ENCODE measurements around the gene TXNDC11.
A peak's percentile ranks its signal among the peaks of the same experiment; 100 is the strongest.

Gene TXNDC11

DNA sequence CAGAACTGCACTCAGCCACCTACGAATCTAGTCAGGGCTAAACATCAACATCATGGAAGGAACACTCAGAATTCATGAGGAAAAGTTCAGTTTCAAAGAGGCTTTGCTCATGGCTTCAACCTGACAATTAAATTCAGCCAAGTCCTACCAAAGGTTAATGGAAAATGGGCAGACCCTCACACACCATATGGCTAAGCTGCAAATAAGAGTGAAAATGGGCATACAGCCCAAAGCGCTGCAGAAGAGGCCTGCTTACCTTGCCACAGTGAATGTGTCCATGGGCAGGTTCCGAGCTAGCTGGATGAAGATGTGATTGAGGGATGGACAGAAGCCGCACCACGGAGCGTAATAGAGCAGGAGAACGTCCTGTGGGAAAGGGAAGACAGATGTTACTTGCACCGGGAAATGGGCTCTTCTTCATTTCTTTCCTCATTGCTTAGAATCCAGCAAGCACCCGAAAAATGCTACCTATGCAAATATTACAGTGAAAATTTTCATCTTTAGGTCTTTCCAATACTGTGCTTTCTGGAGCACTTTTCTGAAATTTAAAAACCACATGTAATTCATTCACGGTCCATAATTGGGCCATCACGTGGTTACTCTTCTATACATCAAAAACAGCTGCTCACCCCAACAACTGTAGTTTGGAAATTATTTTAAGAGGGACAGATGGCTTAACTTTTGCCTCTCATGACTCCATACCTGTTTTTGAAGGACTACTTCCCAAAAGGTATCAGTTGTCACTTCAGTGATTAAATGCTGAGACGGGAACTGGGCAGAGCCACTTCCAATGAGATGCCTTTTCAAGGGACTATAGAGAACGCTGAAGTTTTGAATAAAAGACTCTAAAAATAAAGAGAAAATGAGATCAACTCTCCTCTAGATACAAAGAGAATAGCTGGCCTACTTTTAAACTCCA is 54.8 kb downstream of the TXNDC11 start:
- DNase-seq, result no peak

DNA sequence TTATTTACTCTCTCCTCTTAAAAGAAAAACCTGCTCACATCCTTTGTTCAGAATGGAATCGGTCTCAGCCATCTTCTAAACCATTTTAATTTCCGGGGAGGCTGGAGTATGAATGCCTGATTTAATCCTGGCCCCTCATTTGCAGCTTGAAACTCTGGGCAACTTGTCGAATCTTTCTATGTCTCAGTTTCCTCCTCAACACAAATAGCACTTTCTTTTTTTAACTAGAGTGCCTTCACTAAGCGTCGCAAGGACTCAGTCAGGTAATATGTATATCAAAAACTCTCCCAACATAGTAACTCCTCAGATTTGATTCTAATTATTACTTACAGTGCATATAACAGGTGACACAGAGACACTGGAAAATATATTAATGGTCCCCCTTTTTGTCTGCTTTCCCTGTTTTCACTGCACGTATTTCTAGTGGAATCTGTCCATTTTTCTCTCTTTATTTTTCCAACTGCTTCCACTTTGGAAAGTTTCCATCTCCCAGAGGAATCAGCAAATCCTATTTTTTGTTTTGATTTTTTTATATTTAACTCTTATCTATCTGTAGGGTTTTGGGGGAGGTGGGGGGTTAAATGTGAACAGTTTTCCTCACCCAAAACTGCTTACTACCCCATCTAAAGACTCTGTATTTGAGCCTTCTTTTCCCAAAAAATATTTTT is 55.8 kb downstream of the TXNDC11 start:
- DNase-seq, result no peak

DNA sequence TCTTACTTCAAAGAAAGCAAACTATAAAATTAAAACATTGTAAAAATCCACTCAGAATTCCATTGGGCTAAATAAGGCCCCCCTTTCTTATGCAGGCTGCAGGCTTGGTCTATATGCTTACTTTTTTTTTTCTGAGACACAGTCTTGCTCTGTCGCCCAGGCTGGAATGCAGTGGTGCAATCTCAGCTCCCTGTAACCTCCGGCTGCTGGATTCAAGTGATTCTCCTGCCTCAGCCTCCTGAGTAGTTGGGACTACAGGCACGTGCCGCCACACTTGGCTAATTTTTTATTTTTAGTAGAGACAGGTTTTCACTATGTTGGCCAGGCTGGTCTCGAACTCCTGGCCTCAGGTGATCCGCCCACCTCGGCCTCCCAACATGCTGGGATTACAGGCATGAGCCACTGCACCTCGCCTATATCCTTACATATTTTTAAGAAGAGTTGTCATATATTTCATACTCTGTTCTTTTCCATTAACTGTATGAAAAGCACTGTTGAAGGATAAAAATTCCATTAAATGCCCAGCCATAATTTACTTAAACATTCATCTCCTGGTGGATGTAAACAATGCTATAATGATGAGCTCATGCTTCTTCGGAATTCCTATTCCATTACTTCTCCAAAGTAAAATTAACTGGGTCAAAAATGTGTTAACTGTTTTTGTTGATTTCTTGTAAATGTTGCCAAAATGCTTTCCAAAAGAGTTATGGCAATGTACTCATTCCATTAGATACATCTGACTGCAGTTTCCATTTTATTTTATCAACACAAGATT is 56.6 kb downstream of the TXNDC11 start:
- DNase-seq, result no peak

DNA sequence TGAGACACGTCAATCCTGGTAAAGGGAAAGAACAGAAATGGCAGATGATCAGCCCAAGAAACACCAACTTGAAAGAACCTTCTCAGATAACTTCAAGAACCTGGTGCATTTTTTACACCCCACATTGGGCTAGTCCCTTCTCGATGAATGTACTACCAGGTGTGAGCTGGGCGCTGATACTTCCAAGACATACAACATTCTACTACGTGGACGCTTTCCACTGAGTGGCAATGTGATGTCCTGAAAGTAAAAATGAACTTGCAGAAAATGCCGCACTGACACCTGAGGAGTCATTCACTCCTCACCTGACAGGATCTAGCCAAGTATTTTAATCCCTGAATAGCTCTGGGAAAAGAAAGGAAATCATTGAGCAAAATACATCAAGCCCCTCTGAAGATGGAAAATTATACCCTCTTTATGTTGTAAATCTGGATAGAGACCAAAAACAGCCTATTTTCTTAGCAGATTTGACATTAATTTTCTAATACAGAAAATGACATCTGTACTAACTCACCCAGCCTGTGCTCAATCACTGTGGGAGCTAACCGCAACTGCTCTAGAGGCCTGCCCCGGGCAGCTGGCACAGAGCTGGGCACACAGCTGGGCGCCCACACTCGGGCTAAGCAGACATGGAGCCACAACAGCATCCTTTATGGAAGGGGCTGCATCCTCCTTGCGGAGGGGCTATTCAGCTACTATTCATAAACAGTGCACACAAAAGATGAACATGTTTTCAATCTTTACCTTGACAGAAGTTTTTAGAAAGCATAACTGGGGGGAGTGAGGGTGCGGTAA is 58.2 kb downstream of the TXNDC11 start:
- no peak for DNase-seq

DNA sequence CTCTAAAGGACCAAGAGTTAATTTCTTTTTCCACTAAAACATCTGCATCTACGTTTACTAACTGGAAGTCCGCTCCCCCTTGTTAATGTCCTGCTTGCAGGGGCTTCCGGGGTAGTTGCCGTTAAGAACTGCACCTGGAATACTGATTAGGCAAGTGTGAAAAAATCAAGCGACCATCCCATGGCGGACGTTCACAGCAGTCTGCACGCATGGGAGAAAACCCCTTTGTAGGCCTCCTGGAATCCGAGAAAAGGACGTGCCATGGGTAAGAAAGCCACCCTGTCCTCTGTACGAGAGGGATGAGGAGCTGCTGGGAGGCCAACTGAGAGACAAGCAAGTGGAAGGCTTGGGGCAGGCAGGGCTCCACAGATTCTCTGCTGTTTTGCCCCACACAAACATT is 59.5 kb downstream of the TXNDC11 start:
- DNase-seq, result no peak

DNA sequence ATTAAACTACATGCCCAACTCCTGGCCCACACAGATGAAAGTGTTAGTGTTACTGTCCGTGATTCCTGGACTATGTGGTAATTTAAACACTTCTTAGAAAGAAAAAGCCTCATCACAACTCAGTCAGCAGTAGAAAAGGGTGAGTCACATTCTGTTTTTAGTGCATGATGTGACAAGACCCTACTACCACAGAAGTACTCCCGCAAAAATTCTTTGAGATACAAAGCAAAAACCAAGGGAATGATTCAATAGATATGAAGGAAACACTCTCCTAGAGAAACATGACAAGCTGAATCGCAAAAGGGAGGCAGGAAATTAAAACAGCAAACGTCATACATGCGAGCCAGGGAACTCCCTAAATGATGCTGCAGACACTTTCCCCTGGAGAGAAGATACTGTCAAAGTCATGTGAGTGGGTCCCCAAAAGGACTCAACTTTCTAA is 60.0 kb downstream of the TXNDC11 start:
- DNase-seq, result peak; percentile 84

DNA sequence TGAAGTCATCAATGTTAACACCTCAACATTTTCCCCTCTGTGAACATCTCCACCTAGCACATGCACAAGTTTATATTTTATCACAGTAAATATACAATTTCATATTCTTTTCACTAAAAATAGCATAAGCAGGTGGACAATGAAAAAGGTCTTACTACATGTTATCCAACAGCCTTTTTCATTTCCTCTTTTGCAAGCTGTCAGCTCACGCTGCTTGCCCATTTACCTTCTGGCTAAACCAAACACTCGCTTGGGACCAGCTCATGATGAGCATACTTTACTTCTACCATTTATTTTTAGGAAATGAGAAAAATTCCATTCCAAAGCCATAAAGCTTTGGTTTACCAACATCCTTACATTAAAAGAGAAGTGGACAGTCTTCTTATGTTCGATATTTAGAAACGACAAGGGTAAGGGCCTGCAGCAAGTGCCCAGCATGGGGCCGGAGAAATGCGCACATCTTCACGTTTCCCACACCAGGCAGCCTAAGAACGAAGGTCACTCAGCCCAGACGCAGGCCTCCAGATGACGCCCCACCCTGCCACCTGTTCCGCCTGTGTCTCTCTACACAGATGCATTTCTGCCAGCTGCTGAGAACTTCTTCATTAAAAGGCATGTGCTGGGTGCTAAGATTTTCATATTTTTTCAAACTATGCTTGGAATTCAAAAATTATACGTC is 60.5 kb downstream of the TXNDC11 start:
- DNase-seq, result no peak

DNA sequence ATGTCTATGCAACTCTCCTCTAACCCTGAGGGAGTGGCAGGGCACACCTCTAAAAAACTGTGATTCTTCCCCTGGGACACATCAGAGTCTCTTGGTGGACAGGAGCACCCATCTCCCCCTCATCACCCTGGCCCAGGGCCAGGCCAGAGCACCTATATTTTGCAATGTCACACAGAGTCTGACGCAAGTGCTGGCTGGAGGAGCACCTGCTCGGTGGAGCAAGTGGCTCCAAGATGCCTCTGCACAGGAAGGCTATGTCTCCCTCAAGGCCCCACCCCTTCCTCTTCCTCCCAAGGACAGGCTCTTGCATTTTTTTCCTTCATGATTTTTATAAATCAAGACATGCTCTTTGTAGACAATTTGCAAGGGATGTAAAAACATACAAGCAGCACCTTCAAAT is 61.1 kb downstream of the TXNDC11 start:
- DNase-seq, result no peak

DNA sequence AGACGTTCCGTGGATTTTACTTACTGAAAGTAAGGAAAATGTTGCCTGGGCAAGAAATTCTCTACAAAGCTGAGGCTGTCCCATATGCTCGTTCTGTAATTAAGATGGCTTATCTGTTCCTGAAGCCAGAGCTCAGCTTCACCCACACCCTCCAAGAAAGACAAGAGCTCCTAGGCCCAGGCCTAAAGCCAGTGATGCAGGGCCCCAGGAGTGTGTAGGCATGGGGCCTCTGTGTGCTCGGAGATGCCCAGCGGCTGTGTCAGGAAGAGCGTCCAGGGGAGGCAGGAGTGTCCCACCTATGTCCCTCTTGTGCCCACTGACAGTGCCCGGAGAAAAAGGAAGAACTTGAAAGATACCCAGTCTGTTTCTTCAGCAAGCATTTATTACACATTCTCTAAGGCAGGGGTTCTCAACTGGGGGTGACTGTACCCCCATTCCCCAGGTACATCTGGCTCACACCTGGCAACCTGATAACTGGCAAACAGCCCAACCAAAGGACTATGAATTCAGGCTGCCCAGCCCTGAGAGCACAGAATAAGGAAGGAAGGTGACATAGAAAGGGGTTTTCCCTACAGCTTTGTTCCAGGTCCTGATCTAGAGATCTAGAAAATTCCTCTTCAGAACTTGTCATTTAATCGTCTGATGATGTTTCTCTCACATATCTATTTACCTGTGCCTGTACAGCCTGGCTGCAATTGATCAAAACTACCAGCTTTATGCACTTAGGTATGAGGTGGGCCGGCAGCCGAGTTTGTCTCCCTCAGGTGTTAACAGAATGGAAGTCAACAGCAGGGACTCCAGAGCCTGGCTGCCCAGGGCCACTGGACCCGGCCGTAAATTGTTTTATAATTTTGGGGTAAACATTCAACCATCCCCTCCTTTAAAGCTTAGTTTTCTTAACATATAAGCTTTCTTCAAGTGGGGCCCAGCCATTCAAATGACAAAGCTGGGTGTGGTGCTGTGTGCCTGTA is 62.4 kb downstream of the TXNDC11 start:
- DNase-seq, result no peak

DNA sequence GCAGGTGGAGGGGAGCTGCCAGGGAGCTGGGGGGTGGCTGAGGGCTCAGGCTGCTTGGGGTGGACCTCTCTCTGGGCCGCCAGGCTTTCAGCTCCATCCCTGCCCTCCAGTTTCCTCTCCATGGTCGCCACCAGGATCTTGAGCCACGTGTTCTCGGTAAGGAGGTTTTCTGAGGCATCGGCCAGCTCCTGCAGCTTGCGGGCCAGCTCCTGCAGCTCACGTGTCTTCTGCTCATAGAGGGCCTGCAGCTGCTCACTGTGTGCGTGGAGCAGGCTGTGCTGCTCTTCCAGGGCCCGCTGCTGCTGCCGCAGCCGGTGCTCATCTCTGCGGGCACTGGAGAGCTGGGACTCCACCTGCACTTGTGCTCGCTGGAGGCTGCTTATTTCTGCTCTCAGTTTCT is 63.4 kb downstream of the TXNDC11 start:
- DNase-seq, result no peak

DNA sequence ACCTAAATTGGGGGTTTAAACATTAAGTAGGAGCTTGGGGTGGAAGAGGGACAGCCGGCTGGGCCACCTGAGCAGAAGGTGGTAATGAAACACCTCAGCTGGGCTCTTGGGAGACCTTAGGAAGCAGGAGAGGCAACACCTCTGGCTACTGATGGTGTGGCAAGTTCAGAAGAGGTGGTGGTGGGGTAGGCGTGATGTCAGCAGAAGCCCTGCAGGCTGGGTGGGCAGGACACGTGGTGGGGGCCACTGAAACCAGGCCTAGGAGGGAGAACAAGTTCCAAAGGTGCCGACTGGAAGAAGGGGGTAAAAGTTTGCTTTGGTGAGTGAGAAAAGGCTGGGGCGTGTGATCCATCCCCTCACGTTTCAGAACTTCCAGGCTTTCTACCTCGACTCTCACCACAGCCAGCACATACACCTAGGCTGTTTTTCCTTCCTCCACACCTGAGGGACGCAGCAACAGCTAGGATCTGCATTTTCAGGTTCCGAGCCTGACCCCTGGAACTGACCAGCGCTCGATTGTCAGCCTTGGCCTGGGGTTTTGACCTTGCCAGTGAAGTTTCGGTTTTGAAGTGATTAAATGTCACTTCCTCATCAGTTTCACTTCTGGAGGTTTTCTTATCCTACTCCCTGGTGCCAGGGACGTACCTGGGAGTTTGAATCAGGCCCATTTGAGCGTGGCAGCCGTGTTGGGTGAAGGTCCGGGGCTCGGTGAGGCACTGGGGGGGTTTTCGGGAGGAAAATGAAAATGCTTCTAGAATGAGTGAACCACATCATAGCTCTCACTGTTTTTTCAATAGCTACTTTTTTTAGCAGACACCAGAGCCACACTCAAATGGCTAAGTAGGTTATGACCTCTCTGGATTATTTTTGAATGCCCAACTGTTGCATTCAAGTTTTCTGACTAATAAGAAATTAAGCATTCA is 64.4 kb downstream of the TXNDC11 start:
- no peak for DNase-seq

DNA sequence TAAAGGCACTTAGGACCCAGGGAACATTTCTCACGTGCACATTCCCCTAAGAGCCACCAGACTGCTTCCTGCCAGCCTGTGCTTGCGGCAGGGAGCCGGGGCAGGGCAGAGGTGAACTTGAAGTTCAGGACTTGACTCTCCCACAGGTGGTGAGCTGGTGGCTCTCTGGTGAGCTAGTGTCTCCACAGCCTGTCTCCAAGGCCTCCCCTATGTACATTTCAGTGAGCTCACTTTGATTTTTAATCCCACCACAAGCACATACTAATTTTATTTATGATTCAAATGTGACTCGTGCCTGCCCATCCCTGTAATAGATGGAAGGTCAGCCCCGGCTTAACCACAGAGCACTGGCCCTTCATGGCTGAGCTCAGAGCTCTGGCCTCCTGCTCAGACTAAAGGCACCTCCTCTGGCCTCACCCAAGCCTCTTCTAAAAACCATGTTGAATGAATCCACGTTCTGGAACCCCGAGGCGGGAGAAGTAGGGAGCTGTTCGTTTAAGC is 65.2 kb downstream of the TXNDC11 start:
- DNase-seq, result peak; percentile 27

DNA sequence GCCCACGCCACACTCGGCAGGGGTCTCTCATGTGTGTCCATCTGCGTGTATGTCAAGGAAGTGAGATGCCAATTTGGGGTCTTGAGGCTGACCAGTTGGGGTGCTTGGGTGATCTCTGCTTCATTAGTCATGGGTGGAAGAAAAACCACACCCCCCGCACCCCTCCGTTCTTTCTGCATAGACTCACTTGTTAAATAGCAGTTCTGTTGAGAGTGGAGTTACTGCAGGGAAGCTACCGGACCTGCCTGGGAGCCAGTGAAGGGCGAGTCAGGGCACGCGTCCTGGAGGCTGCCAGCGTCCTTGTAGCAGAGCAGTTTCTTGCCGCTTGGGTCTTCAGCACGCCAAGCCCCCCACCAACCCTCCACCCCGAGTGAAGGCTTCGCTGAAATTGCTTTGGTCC is 65.9 kb downstream of the TXNDC11 start:
- DNase-seq, result no peak

DNA sequence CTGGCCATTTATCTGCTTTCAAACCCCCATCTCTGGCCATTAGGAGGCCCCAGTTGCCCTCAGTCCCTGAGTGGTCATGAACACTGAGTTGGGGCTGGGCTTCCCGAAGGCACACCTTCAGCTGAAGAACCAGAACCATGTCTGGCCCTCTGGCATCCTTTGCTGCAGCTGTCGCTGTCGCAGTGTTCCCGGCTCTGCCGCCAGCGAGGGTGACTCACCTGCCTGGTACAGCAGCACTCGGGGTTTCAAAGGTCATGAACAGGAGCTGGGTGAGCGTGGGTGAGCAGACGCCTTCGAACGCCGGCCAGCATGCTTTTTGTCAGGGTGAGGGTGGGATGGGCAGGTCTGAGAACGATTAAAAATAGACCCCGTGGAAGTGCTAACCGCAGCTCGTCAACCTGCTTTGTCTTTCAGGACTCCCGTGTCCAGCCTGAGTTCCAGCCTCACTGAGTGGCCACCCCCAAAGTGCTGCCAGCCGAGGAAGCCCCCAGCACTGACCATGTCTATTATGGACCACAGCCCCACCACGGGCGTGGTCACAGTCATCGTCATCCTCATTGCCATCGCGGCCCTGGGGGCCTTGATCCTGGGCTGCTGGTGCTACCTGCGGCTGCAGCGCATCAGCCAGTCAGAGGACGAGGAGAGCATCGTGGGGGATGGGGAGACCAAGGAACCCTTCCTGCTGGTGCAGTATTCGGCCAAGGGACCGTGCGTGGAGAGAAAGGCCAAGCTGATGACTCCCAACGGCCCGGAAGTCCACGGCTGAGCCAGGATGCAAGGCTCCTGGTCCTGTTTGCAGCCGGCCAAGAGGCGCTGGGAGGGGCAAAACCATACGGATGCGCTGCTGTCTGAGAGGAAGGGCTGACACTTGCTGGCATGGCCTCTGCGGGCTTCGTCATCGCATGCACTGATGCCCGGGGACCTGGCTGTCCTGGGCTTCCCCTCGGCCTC is 66.8 kb downstream of the TXNDC11 start:
- DNase-seq, result peak; percentile 39

DNA sequence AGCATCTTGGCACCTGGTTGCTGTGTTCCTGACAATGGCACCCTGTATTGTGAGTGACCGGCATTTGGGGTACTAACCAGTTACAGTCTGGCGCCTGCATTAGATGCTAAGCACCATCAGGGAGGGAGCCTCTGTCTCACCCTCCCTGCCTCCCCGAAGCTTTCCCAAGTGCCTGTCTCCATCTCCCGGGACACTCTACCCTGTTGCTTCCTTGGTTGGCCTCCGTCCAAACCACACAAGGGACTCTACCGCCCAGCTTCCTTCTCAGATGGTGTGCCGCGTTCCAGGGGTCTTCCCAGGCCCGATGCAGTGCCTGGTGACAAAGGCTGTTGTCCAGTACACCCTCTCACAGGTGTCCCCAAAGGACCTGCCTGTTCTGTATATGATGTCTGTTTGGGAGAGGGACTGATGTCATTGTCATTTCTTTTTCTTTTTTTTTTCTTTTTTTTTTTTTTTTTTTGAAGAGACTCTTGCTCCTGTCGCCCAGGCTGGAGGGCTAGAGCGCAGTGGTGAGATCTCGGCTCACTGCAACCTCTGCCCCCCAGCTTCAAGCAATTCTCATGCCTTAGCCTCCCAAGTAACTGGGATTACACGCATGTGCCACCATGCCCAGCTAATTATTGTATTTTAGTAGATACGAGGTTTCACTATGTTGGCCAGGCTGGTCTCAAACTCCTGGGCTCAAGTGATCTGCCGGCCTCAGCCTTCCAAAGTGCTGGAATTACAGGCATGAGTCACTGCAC is 67.7 kb downstream of the TXNDC11 start:
- DNase-seq, result no peak

DNA sequence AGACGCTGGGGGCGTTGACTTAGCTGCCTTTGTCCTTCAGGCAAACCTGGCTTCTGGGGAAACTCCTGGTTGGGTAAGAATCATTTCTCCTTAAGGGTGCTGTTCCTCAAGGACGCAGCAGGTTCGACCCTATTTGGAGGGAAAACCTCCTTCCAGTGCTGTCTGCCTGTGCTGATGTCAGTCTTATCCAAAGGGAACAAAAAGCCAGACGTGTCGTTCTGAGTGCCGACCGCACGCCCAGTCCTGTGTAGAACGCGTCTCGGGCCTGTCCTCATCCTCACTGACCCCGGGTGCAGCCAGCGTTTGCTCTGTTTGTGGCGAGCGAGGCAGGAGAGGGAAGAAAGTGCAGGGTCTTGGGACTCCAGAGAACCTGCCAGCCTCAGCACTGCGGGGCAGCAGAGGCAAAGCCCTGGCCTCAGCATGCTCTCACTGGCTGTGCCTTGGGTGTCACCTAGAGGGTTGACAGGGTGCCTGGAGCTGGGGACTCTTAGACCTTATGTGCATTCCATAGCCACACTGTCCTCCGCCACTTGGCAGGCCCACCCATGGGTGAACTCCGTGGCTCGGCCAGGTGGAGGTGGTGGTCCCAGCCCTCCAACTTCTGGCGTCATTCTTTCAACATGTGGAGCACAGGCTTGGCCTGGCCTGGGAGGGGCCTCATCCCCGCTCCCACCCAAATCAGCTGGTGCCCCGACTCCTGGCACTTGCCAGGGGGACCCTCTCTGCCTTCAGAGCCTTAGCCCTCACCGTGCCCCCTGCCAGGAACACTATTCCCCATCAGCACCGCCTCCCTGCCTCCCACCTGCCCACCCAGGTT is 68.4 kb downstream of the TXNDC11 start:
- DNase-seq, result no peak
